HepG2 (cell line): ENCODE results near the gene TMEM143. TPM values are rescaled to one million over a fixed set of nuclear protein-coding genes. Genes with fewer than 3 reads are reported as not detected.

Source experiments
- MYC ChIP-seq: sonication (generic); formaldehyde crosslinking; IDR thresholded peaks from 2 replicates; pipeline ENCODE4 v1.9.0; 2021; ENCODE audit warnings: missing genetic modification reagents, borderline replicate concordance
- PBX2 ChIP-seq: IDR thresholded peaks from 2 replicates; pipeline ENCODE4 v1.6.1; 2016; ENCODE audit warnings: control low read depth
- PRDM4 ChIP-seq: sonication (generic); formaldehyde crosslinking; IDR thresholded peaks from 2 replicates; pipeline ENCODE4 v1.9.0; 2021; ENCODE audit warnings: missing genetic modification reagents, borderline replicate concordance
- SIX4 ChIP-seq: sonication (generic); formaldehyde crosslinking; IDR thresholded peaks from 2 replicates; pipeline ENCODE4 v1.4.0; 2020; ENCODE audit warnings: missing genetic modification reagents
- SMC3 ChIP-seq: IDR thresholded peaks from 2 replicates; pipeline ENCODE4 v1.6.1; 2011; ENCODE audit warnings: low read length, improper control_type of control experiment
- SOX13 ChIP-seq, 3 experiments: fragments of 450-650 bp in 1 of 3; sonication (generic) in 1 of 3; formaldehyde crosslinking in 1 of 3; IDR thresholded peaks in 2 of 3; conservative IDR thresholded peaks in 1 of 3; 2 replicates each; pipeline versions ENCODE4 v1.5.0 to v1.6.1; 2016 to 2020; ENCODE audit warnings: antibody characterized with exemption in 1 of 3, mild to moderate bottlenecking in 1 of 3, missing compliant biosample characterization in 1 of 3, missing genetic modification reagents in 1 of 3, moderate library complexity in 1 of 3
- SP1 ChIP-seq, 2 experiments: fragments of 450-650 bp in 1 of 2; sonication (generic) in 1 of 2; formaldehyde crosslinking in 1 of 2; IDR thresholded peaks; 2 replicates each; pipeline versions ENCODE4 v1.4.0 to v1.6.1; 2016 to 2020; ENCODE audit warnings: missing genetic modification reagents in 1 of 2
- SP4 ChIP-seq: sonication (generic); formaldehyde crosslinking; IDR thresholded peaks from 2 replicates; pipeline ENCODE4 v1.8.1; 2023; ENCODE audit warnings: mild to moderate bottlenecking, missing genetic modification reagents
- TBX2 ChIP-seq: sonication (generic); formaldehyde crosslinking; IDR thresholded peaks from 2 replicates; pipeline ENCODE4 v1.5.0; 2020; ENCODE audit warnings: missing genetic modification reagents, mild to moderate bottlenecking, borderline replicate concordance
- ZC3H13 ChIP-seq: sonication (generic); formaldehyde crosslinking; IDR thresholded peaks from 2 replicates; pipeline ENCODE4 v1.8.1; 2023; ENCODE audit warnings: mild to moderate bottlenecking, missing genetic modification reagents, moderate library complexity
- ZNF142 ChIP-seq: sonication (generic); formaldehyde crosslinking; IDR thresholded peaks from 2 replicates; pipeline ENCODE4 v1.4.0; 2020; ENCODE audit warnings: missing genetic modification reagents
- ZNF317 ChIP-seq: sonication (generic); formaldehyde crosslinking; IDR thresholded peaks from 2 replicates; pipeline ENCODE4 v1.5.0; 2020; ENCODE audit warnings: mild to moderate bottlenecking, missing genetic modification reagents
- polyA plus RNA-seq, 8 experiments: library from polyadenylated mRNA; depleted of rRNA in 3 of 8; stranded (reverse) in 7 of 8; unstranded in 1 of 8; fragments of >200 nt; fragmentation: Illumina TruSeq in 4 of 8; extraction: Trizol in 4 of 8; gene quantifications; 2 replicates each; pipeline versions ENCODE4 v1.2.1 to v1.2.3, GENCODE V29; 2011 to 2016; ENCODE audit warnings: low read depth in 4 of 8, missing spikeins in 1 of 8, mixed read lengths in 1 of 8; ENCODE audit not compliant: insufficient read depth in 1 of 8
- total RNA-seq, 5 experiments: library from RNA; depleted of rRNA; stranded (reverse); fragments of >200 nt; fragmentation: Illumina TruSeq; extraction: Trizol; gene quantifications; 2 replicates each; pipeline ENCODE4 v1.2.3, GENCODE V29; 2016; ENCODE audit warnings: low read depth in 1 of 5
- TF ChIP-seq, protein P1 (sequence below): sonication (generic); formaldehyde crosslinking; IDR thresholded peaks from 2 replicates; pipeline ENCODE4 v1.5.0; 2020; ENCODE audit warnings: mild to moderate bottlenecking, missing genetic modification reagents, borderline replicate concordance

The TMEM143 gene
- total and polyA plus RNA-seq, 2 of the 13 experiments (the other 11 are each of a cell fraction or from before 2014, with no cell fraction given), result 7.7 to 11.3 TPM

GRCh38 chr19:48319647-48320541 lies 43.8 kb downstream of the TMEM143 start (continued):
- no peak for TF ChIP-seq ZNF142
- TF ChIP-seq PBX2, result no peak
- no peak for TF ChIP-seq PRDM4 (CRISPR knock-in tag)
- TF ChIP-seq SP1 (IDR thresholded peaks at IDR 0.05), result no peak
- TF ChIP-seq SP1 (CRISPR knock-in tag; IDR thresholded peaks at IDR 0.05), result peak; percentile 64; the same call in 1 of the 2 replicates
- no peak for TF ChIP-seq SOX13 (IDR thresholded peaks at IDR 0.05)
- TF ChIP-seq SOX13 (CRISPR knock-in tag; conservative IDR thresholded peaks at IDR 0.05 in 1 of 2, IDR thresholded peaks at IDR 0.05 in 1 of 2), result no peak
- 0 out of 2 replicates have a peak, but pooled peaks have one; percentile 23 for TF ChIP-seq SP4 (CRISPR knock-in tag)
- TF ChIP-seq SIX4 (CRISPR knock-in tag), result no peak
- TF ChIP-seq, protein P1, sequence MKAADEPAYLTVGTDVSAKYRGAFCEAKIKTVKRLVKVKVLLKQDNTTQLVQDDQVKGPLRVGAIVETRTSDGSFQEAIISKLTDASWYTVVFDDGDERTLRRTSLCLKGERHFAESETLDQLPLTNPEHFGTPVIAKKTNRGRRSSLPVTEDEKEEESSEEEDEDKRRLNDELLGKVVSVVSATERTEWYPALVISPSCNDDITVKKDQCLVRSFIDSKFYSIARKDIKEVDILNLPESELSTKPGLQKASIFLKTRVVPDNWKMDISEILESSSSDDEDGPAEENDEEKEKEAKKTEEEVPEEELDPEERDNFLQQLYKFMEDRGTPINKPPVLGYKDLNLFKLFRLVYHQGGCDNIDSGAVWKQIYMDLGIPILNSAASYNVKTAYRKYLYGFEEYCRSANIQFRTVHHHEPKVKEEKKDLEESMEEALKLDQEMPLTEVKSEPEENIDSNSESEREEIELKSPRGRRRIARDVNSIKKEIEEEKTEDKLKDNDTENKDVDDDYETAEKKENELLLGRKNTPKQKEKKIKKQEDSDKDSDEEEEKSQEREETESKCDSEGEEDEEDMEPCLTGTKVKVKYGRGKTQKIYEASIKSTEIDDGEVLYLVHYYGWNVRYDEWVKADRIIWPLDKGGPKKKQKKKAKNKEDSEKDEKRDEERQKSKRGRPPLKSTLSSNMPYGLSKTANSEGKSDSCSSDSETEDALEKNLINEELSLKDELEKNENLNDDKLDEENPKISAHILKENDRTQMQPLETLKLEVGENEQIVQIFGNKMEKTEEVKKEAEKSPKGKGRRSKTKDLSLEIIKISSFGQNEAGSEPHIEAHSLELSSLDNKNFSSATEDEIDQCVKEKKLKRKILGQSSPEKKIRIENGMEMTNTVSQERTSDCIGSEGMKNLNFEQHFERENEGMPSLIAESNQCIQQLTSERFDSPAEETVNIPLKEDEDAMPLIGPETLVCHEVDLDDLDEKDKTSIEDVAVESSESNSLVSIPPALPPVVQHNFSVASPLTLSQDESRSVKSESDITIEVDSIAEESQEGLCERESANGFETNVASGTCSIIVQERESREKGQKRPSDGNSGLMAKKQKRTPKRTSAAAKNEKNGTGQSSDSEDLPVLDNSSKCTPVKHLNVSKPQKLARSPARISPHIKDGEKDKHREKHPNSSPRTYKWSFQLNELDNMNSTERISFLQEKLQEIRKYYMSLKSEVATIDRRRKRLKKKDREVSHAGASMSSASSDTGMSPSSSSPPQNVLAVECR, result peak; percentile 34; the same call in 1 of the 2 replicates
- TF ChIP-seq ZC3H13, result no peak
- TF ChIP-seq MYC (CRISPR knock-in tag), result peak; percentile 69
- TF ChIP-seq TBX2 (CRISPR knock-in tag), result 0 out of 2 replicates have a peak, but pooled peaks have one; percentile 45
- peak; percentile 60 for TF ChIP-seq SMC3
- TF ChIP-seq ZNF317 (CRISPR knock-in tag), result 0 out of 2 replicates have a peak, but pooled peaks have one; percentile 15
